HG03571 (cell line): ENCODE results near the gene CAMK2D.
"Not testable (repeated sequence)": the region's sequence is repeated elsewhere in the genome, so short reads cannot be mapped to it uniquely, and the experiment has no call there.

Source experiments
- ATAC-seq: cut with Tn5 transposase; IDR thresholded peaks from one replicate; pipeline ENCODE4 v1.9.1; 2021; ENCODE audit not compliant: unreplicated experiment

The CAMK2D gene

GRCh38 chr4:113687067-113687718 is 74.3 kb downstream of the CAMK2D start:
- ATAC-seq: no peak

DNA sequence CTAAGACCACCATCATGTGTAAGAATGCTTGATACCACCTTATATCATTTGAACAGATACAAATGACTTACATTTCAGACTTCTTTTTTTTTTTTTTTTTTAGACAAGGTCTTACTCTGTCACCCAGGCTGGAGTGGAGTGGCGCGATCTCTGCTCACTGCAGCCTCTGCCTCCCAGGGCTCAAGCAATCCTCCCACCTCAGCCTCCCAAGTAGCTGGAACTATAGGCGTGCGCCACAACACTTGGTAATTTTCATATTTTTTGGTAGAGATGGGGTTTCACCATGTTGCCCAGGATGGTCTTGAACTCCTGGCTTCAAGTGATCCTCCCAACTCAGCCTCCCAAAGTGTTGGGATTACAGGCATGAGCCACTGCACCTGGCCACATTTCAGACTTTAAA is 76.4 kb downstream of the CAMK2D start:
- ATAC-seq: not testable (repeated sequence)

GRCh38 chr4:113684534-113685091 is 76.9 kb downstream of the CAMK2D start:
- no peak for ATAC-seq

DNA sequence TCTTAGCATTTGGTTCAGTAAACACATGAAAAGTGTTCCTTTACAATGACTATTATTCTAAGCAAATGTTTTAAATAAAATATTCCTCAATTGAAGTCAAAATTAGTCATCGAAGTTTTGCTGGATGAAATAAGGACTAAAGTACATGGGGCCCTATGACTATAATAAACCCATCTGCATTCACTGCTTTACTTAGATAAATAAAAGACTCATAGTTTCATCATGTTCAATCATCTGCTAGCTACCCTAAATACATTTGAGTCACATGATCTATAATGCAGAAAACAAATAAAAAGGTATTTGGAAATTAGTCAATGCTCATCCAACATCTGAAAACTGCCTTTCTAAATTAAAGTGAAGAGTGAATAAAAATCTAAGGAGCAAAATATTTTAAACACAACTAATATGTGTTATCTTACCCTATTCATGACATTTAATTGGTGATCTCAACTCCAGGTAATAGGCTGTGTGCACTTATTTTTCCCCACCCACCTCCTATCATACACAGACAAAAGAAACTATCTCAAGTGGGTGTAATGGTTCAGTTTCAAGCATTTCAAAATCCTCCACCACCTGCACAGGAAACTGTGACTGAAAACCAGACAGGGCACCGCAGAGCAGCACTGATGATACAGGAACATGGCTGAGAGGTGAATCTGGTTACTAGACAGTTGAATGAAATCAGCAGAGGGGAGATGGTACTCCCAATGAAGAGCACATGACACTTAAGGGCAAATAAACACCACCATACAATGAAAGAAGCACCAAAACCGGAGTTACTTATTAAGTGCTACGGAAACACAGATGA is 78.6 kb downstream of the CAMK2D start:
- peak; percentile 96 for ATAC-seq

DNA sequence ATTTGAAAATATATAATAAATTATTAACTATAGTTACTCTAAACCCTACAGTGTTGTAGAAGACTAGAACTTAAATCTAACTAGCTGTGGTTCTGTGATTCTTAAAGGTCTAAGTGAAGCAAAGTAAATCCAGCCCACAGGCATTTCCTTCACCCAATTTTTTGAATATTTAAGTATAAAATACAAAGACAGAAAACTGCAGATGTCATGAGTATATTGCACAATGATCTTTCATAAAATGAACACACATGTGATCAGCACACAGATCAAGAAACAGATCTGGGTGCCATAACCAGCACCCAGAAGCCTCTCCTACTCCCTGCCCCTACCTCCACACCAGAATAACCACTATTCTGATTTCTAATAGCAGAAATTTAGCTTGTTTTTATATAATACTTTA is 82.9 kb downstream of the CAMK2D start:
- no peak for ATAC-seq

- no peak for ATAC-seq
Measured at GRCh38 chr4:113677325-113677724, 84.2 kb downstream of the CAMK2D start.

DNA sequence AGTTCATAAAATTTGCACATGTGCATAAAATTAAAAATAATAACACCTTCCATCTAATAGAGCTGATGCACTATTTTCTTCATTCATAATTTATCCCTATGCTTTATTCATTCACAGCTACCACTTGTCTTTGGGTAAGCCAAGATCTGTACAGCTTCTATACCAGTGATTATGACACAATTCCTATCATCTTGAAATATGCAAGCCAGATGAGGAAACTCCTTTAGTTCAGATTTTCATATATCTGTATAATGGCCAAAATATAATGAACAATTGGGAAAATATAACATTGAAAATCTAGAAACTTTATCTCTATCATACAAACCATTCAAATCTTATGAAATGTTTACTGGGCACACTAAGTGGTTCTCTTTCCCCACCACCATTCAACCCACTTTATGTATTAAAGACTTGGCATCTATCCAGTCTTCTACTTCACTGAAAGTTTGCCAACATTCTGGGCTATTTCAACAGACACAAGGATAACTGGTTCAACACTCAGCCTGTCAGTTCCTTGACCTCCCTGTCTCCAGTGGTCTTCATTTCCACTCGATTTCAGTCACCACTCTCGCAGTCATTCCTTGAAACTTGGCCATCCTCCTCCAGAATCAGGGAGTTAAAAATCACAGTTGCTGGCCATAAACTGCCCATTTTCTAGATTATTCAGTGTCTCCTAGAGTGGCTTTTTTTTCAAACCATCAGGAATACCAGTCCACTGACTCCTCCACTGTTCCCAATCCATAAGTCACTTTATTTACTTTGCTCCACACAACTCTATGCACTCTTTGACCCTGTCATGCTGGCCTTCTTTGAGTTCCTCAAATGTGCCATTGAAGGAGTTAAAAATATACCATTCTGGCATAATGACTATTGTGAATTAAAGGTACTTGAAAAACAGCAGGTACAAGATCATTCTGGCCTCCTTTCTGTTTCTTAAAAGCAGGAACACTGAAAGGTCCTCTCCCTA is 85.5 kb downstream of the CAMK2D start:
- no peak for ATAC-seq

- no peak for ATAC-seq
Measured at GRCh38 chr4:113674733-113675132, 86.8 kb downstream of the CAMK2D start.

DNA sequence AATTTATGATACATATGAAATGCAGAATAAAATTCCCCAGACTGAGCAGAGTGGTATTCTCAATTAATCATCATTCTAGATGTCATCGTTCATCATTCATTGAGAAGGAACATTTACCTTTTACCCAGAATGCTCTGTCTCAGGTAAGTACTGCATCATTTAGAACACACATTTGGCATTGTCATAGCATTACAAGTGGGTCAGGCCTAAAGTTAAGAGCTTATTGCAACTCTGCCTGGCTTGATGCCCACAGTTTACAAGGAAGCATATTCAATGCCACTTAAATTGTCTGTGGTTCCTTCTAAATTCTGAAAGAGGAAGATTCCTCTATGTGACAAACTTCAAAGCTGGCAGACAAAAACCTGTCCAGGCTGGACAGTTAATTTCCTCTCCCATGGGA is 87.3 kb downstream of the CAMK2D start:
- no peak for ATAC-seq

DNA sequence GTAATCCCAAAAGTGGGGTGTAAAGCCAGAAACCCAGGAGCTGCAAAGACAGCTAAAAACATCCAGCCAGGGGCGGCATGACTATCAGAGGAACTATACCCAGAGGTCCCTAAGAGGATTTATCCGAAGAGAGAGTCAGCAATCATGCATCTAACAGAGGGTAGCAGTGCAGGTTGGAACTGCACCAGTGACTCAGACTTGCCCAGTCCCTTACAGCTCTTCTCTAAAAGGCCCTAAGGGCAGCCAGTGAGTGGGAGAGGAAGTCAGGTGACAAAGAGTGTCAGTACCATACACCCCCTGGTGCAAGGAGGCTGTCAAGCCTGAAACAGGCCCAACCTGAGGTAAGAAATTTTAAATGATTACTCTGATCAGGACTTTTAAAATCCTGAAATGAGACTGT is 88.1 kb downstream of the CAMK2D start:
- peak; percentile 78 for ATAC-seq

GRCh38 chr4:113666386-113667114 is 95.0 kb downstream of the CAMK2D start:
- no peak for ATAC-seq

DNA sequence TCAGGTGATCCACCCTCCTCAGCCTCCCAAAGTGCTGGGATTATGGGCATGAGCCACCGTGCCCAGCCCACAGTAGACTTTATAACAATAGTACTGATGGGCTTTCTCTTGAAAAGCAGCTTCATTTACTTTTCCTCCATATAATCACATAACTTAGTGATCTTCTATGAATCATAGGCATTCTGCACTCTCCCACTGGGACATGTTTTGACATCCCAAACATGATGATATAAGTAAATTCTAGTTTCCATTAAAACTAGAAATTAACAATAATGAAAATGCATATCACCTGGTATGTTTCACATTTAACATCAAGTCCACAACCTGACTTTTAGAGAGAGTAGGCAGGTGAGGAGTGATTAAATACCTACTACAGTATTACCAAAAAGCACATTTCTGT is 96.5 kb downstream of the CAMK2D start:
- ATAC-seq: no peak

- ATAC-seq: no peak
Measured at GRCh38 chr4:113662581-113662980, 99.0 kb downstream of the CAMK2D start.

DNA sequence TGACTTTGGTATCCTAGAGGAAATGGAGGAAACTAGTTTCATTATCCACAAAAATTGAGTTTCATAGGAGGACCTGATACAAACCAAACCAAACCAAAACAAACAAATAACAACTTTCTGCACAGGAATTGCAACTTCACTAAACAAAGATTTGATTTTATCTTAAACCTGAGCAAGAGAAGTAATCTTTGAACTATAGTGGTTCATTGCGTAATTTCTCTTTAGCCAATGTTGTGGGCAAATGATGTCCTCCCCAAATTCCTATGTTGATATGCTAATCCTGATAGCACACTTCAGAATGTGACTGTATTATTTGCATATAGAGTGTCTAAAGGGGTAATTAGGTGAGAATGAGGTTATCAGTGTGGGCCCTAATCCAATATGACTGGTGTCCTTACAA is 102.4 kb downstream of the CAMK2D start:
- no peak for ATAC-seq

- ATAC-seq: no peak
Measured at GRCh38 chr4:113657586-113658233, 103.8 kb downstream of the CAMK2D start.

DNA sequence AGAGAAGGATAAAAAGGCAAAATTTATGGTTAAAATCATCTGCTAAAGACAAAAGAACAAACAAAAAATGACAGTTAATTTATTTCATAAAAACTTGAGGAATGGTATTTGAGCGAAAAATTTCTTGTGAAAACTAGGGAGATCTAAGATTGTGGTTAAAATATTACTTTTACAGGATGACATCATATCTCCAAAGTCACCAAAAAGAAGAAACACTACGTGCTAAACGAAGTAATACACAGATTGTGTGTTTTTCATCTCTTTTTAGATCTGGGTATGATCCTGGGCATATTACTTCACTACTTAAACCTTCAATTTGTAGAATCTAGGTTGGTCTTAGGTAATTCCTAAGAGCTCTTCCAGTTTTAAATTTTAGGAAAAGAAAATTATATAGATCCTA is 107.7 kb downstream of the CAMK2D start:
- ATAC-seq: no peak

DNA sequence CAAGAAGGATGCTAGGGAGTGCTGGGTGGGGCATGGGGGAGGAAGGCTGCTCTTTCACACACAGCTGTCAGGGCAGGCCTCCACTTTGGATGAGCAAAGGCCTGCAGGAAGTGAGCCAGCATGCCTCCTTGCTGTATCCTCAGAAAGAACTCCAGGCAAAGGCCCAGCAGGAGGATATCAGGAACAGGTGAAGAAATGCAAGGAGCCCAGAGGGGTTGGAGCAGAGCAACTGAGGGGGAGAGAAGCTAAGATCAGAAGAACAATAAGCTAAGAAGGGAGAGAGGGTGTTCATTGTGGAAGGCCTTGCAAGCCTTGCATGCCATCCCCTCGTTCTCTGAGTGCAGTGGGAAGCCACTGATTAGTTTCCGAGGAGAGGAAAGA is 115.1 kb downstream of the CAMK2D start:
- no peak for ATAC-seq

- ATAC-seq: no peak
Measured at GRCh38 chr4:113645771-113646441, 115.6 kb downstream of the CAMK2D start.

- ATAC-seq: no peak
Measured at GRCh38 chr4:113645288-113645687, 116.2 kb downstream of the CAMK2D start.
